Testis (tissue), 3 donors: ENCODE data around the gene RPS17. TPM values are rescaled to one million over a fixed set of nuclear protein-coding genes. Genes with fewer than 3 reads are reported as not detected.

ENCODE experiments used
- DNase-seq: peaks from one replicate; pipeline ENCODE4 v3.0.0-alpha.2; 2019
- H3K27ac ChIP-seq, 2 donors: fragments of 200-600 bp; sonication (generic); one replicate each; pipeline ENCODE4 v1.5.1; 2019
- H3K27me3 ChIP-seq: fragments of 200-600 bp; sonication (generic); one replicate; pipeline ENCODE4 v1.5.1; 2019
- H3K36me3 ChIP-seq: fragments of 200-600 bp; sonication (generic); one replicate; pipeline ENCODE4 v1.5.1; 2017; ENCODE audit warnings: low read depth; ENCODE audit errors: missing control alignments
- H3K4me1 ChIP-seq: fragments of 200-600 bp; sonication (generic); one replicate; pipeline ENCODE4 v1.5.1; 2019
- H3K4me3 ChIP-seq, 2 donors: fragments of 200-600 bp; sonication (generic); one replicate each; pipeline ENCODE4 v1.5.1; 2017 to 2019
- H3K9me3 ChIP-seq: fragments of 200-600 bp; sonication (generic); one replicate; pipeline ENCODE4 v1.5.1; 2017
- CTCF ChIP-seq, 3 experiments: fragments of 450-650 bp in 2 of 3; fragments of 200-600 bp in 1 of 3; sonication (generic) in 1 of 3; IDR thresholded peaks; one replicate each; pipeline ENCODE4 v1.5.1; 2016 to 2019; ENCODE audit warnings: antibody characterized with exemption in 3 of 3, mild to moderate bottlenecking in 2 of 3, moderate library complexity in 1 of 3
- POLR2A ChIP-seq: fragments of 450-650 bp; IDR thresholded peaks from one replicate; pipeline ENCODE4 v1.6.1; 2017; ENCODE audit warnings: antibody characterized with exemption, mild to moderate bottlenecking, moderate library complexity
- WGBS, 2 donors: methylation state at CpG; one replicate each; pipeline ENCODE4 v1.1.5; 2018; 5-methylcytosine and 5-hydroxymethylcytosine counted together
- intact Hi-C: fragments of 100-400 bp; cut with DNase I; formaldehyde crosslinking; loops from one replicate; pipeline ENCODE4 v1.15.1; 2023; ENCODE audit warnings: low total_unique reads
- polyA plus RNA-seq: library from polyadenylated mRNA; stranded (reverse); fragments of 350-450 nt; fragmentation: Illumina TruSeq; extraction: RNeasy Lipid Tissue Mini Kit (QIAGEN cat#74804); gene quantifications from one replicate; pipeline ENCODE4 v1.2.3, GENCODE V29; 2014; ENCODE audit warnings: low read depth, low replicate concordance; ENCODE audit not compliant: insufficient read depth
- total RNA-seq, 2 donors: library from RNA; depleted of rRNA; stranded (reverse); fragments of >200 nt; gene quantifications; one replicate each; pipeline ENCODE4 v1.2.3, GENCODE V29; 2016

Gene RPS17
- total and polyA plus RNA-seq, 3 donors from 2014 or later = 567 to 995 (median 887) TPM

- no peak for TF ChIP-seq CTCF (IDR thresholded peaks at IDR 0.05)
- no peak for TF ChIP-seq POLR2A
- H3K27me3 ChIP-seq = no peaks in the 10 kb centered on the region
- DNase-seq = no peak
- 84 to 88% methylated on average over 5 of the region's 5 CpGs for WGBS, 2 donors
- intact Hi-C loops = no loop called here
- no peaks in the 10 kb centered on the region for H3K4me1 ChIP-seq
- no peak overlapping the region for H3K27ac ChIP-seq
- H3K4me3 ChIP-seq = no peak overlapping the region
- no peaks in the 10 kb centered on the region for H3K36me3 ChIP-seq
- no peaks in the 10 kb centered on the region for H3K9me3 ChIP-seq
Measured at GRCh38 chr15:82551646-82552247, 11.5 kb upstream of the RPS17 start.

GRCh38 chr15:82549199-82549665 lies 9.0 kb upstream of the RPS17 start:
- intact Hi-C loops = no loop called here
- Histone ChIP-seq H3K27me3 (no peaks in the 10 kb centered on the region), H3K27ac (no peak overlapping the region), H3K9me3 (no peaks in the 10 kb centered on the region), H3K4me3 (no peak overlapping the region), H3K4me1 (no peaks in the 10 kb centered on the region), H3K36me3 (no peaks in the 10 kb centered on the region)
- no peak for DNase-seq
- TF ChIP-seq CTCF (IDR thresholded peaks at IDR 0.05) (no peak), POLR2A (no peak)
- WGBS, 2 donors = 85 to 92% methylated on average over 7 to 9 of the region's 9 CpGs

- Histone ChIP-seq H3K4me1 (no peaks in the 10 kb centered on the region), H3K4me3 (no peak overlapping the region), H3K27me3 (no peaks in the 10 kb centered on the region), H3K36me3 (no peaks in the 10 kb centered on the region), H3K9me3 (no peaks in the 10 kb centered on the region), H3K27ac (no peak overlapping the region)
- no peak for TF ChIP-seq CTCF (IDR thresholded peaks at IDR 0.05)
- TF ChIP-seq POLR2A = no peak
- intact Hi-C loops = no loop called here
- WGBS, 2 donors = 70 to 89% methylated on average over 1 to 2 of the region's 2 CpGs
- DNase-seq = no peak
Measured at GRCh38 chr15:82548700-82549099, 8.4 kb upstream of the RPS17 start.

GRCh38 chr15:82545478-82545877 lies 5.2 kb upstream of the RPS17 start:
- intact Hi-C loops = no loop called here

More at GRCh38 chr15:82545478-82545877, 5.2 kb upstream of the RPS17 start:
- no peak for DNase-seq
- WGBS, 2 donors = 77 to 83% methylated on average over 5 to 6 of the region's 6 CpGs
- Histone ChIP-seq H3K4me3 (no peak overlapping the region), H3K9me3 (no peaks in the 10 kb centered on the region), H3K36me3 (no peaks in the 10 kb centered on the region), H3K4me1 (peaks cover 5% of the 10 kb centered on the region), H3K27ac (no peak overlapping the region), H3K27me3 (no peaks in the 10 kb centered on the region)
- TF ChIP-seq POLR2A (no peak), CTCF (IDR thresholded peaks at IDR 0.05) (no peak)
